ENCODE results near the gene DIRAS3. TPM values are rescaled to one million over a fixed set of nuclear protein-coding genes. Genes with fewer than 3 reads are reported as not detected.
A peak's percentile ranks its signal among the peaks of the same experiment; 100 is the strongest.

DIRAS3 gene
- total RNA-seq, 1 experiment from 2014 or later = 5.2 TPM

GRCh38 chr1:68047659-68048026 is 2.8 kb downstream of the DIRAS3 start:
- intact Hi-C loops (cut with micrococcal nuclease; ENCODE audit: unreplicated experiment) = loop anchor here (5.0 kb wide), 1 partner anchor 65 kb away; no protein-coding TSS in a partner anchor
- Mint-ChIP-seq H3K9me3 (ENCODE audit: low read depth, unreplicated experiment) (no peaks in the 10 kb centered on the region), H3K36me3 (ENCODE audit: insufficient read depth, unreplicated experiment) (peaks cover 18% of the 10 kb centered on the region), H3K4me1 (ENCODE audit: low read depth, unreplicated experiment) (peaks cover 30% of the 10 kb centered on the region), H3K27ac (ENCODE audit: unreplicated experiment) (no peak overlapping the region), H3K27me3 (ENCODE audit: unreplicated experiment) (no peaks in the 10 kb centered on the region), H3K4me3 (ENCODE audit: low read depth, unreplicated experiment) (peak overlapping the region; percentile 74)
- DNase-seq = no peak
- BruUV-seq (replicated peaks) = no TSS peak
- no peak for TF ChIP-seq CTCF (IDR thresholded peaks at IDR 0.05; ENCODE audit: unreplicated experiment)
- CTCF ChIA-PET = interaction anchor here (0.6 to 1.1 kb wide), 2 partner anchors 33 to 1040 kb away, joined by 3 read pairs; no protein-coding TSS in a partner anchor

- BruUV-seq (replicated peaks) = no TSS peak
- peaks cover 30% of the 10 kb centered on the region for H3K4me1 Mint-ChIP-seq (ENCODE audit: low read depth, unreplicated experiment)
- no peaks in the 10 kb centered on the region for H3K9me3 Mint-ChIP-seq (ENCODE audit: low read depth, unreplicated experiment)
- peak; percentile 38 for DNase-seq
- intact Hi-C loops (cut with micrococcal nuclease; ENCODE audit: unreplicated experiment) = loop anchor here (5.0 kb wide), 1 partner anchor 65 kb away; no protein-coding TSS in a partner anchor
- no peaks in the 10 kb centered on the region for H3K27me3 Mint-ChIP-seq (ENCODE audit: unreplicated experiment)
- H3K4me3 Mint-ChIP-seq (ENCODE audit: low read depth, unreplicated experiment) = peak overlapping the region; percentile 74
- TF ChIP-seq CTCF (IDR thresholded peaks at IDR 0.05; ENCODE audit: unreplicated experiment) = peak; percentile 6
- peaks cover 18% of the 10 kb centered on the region for H3K36me3 Mint-ChIP-seq (ENCODE audit: insufficient read depth, unreplicated experiment)
- CTCF ChIA-PET = interaction anchor here (0.5 to 1.1 kb wide), 3 partner anchors 32 to 1040 kb away, joined by 3 read pairs; no protein-coding TSS in a partner anchor
- peak overlapping the region; percentile 43 for H3K27ac Mint-ChIP-seq (ENCODE audit: unreplicated experiment)
These were observed 3.4 kb downstream of the DIRAS3 start for GRCh38 chr1:68046885-68047658.

- Mint-ChIP-seq H3K27me3 (ENCODE audit: unreplicated experiment) (no peaks in the 10 kb centered on the region), H3K36me3 (ENCODE audit: insufficient read depth, unreplicated experiment) (peaks cover 18% of the 10 kb centered on the region), H3K4me1 (ENCODE audit: low read depth, unreplicated experiment) (peaks cover 30% of the 10 kb centered on the region), H3K4me3 (ENCODE audit: low read depth, unreplicated experiment) (peak overlapping the region; percentile 74), H3K9me3 (ENCODE audit: low read depth, unreplicated experiment) (no peaks in the 10 kb centered on the region), H3K27ac (ENCODE audit: unreplicated experiment) (no peak overlapping the region)
- TF ChIP-seq CTCF (IDR thresholded peaks at IDR 0.05; ENCODE audit: unreplicated experiment) = no peak
- no peak for DNase-seq
- CTCF ChIA-PET = interaction anchor here (0.5 to 0.6 kb wide), 2 partner anchors 33 to 211 kb away, joined by 3 read pairs; no protein-coding TSS in a partner anchor
- BruUV-seq (replicated peaks) = no TSS peak
- intact Hi-C loops (cut with micrococcal nuclease; ENCODE audit: unreplicated experiment) = loop anchor here (5.0 kb wide), 1 partner anchor 66 kb away; no protein-coding TSS in a partner anchor
These were observed 4.0 kb downstream of the DIRAS3 start for GRCh38 chr1:68046423-68046822.

- no peaks in the 10 kb centered on the region for H3K9me3 Mint-ChIP-seq (ENCODE audit: low read depth, unreplicated experiment)
- no peak overlapping the region for H3K27ac Mint-ChIP-seq (ENCODE audit: unreplicated experiment)
- no peak for DNase-seq
- H3K4me3 Mint-ChIP-seq (ENCODE audit: low read depth, unreplicated experiment) = no peak overlapping the region
- H3K27me3 Mint-ChIP-seq (ENCODE audit: unreplicated experiment) = no peaks in the 10 kb centered on the region
- CTCF ChIA-PET = no interaction called here
- H3K4me1 Mint-ChIP-seq (ENCODE audit: low read depth, unreplicated experiment) = peaks cover 30% of the 10 kb centered on the region
- peaks cover 16% of the 10 kb centered on the region for H3K36me3 Mint-ChIP-seq (ENCODE audit: insufficient read depth, unreplicated experiment)
- TF ChIP-seq CTCF (IDR thresholded peaks at IDR 0.05; ENCODE audit: unreplicated experiment) = no peak
- BruUV-seq (replicated peaks) = no TSS peak
- intact Hi-C loops (cut with micrococcal nuclease; ENCODE audit: unreplicated experiment) = loop anchor here (5.0 kb wide), 1 partner anchor 67 kb away; no protein-coding TSS in a partner anchor
These were observed 4.8 kb downstream of the DIRAS3 start for GRCh38 chr1:68045511-68046180.
